ENCODE results near the gene VTI1B.
A peak's percentile ranks its signal among the peaks of the same experiment; 100 is the strongest.

VTI1B gene

DNA sequence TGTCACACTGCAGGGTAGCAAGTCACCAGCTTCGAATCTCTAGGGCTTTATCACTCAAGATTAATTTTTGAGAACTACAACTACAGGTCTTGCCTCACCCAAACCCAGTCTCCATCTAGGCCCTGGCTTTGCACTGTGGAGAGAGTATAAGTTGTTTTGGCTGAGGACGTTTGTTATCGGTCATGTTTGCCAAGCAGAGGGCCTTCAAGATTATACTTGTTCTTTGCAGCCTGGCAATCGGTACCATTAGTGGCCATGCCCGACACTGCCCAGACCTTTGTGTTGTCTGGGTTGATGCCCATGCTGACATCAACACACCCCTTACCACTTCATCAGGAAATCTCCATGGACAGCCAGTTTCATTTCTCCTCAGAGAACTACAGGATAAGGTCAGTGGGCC lies 29.0 kb downstream of the VTI1B start:
- TF ChIP-seq, protein P1, sequence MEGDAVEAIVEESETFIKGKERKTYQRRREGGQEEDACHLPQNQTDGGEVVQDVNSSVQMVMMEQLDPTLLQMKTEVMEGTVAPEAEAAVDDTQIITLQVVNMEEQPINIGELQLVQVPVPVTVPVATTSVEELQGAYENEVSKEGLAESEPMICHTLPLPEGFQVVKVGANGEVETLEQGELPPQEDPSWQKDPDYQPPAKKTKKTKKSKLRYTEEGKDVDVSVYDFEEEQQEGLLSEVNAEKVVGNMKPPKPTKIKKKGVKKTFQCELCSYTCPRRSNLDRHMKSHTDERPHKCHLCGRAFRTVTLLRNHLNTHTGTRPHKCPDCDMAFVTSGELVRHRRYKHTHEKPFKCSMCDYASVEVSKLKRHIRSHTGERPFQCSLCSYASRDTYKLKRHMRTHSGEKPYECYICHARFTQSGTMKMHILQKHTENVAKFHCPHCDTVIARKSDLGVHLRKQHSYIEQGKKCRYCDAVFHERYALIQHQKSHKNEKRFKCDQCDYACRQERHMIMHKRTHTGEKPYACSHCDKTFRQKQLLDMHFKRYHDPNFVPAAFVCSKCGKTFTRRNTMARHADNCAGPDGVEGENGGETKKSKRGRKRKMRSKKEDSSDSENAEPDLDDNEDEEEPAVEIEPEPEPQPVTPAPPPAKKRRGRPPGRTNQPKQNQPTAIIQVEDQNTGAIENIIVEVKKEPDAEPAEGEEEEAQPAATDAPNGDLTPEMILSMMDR (IDR thresholded peaks at IDR 0.05), result no peak
- Histone ChIP-seq H3K4me1 (peaks cover 62% of the 10 kb centered on the region), H3K36me3 (ENCODE audit: control insufficient read depth, insufficient read depth, low read length) (no peaks in the 10 kb centered on the region), H3K27me3 (ENCODE audit: control insufficient read depth, insufficient read depth, low read length) (no peaks in the 10 kb centered on the region), H3K4me3 (ENCODE audit: low read depth, low read length) (peak overlapping the region; percentile 36), H2AFZ (peak overlapping the region; percentile 13), H3K79me2 (no peaks in the 10 kb centered on the region), H3K27ac (peak overlapping the region; percentile 99), H3K9ac (no peak overlapping the region), H3K9me3 (ENCODE audit: control insufficient read depth, low read length) (no peaks in the 10 kb centered on the region), H3K4me2 (ENCODE audit: low read length) (peak overlapping the region; percentile 46)

DNA sequence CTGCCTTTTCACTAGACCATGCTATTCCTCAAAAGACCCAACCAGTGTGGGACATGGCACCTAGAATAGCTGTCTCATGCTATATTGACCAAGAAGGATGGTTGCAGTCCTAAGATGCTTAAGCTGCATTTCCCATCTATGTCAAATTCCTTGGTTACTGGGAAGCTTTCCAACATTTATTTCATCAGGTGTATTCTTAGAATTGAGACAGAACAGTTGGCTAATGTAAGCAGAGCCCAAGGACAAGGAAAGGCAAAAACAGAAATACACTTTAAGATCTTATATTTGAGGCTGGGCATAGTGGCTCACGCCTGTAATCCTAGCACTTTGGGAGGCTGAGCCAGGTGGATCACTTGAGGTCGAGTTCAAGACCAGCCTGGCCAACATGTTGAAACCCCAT lies 30.0 kb downstream of the VTI1B start:
- peak overlapping the region; percentile 46 for H3K4me2 ChIP-seq (ENCODE audit: low read length)
- TF ChIP-seq, protein P1 (IDR thresholded peaks at IDR 0.05), result no peak
- H3K79me2 ChIP-seq, result peaks cover 2% of the 10 kb centered on the region
- H3K9ac ChIP-seq, result no peak overlapping the region
- no peak overlapping the region for H2AFZ ChIP-seq
- no peaks in the 10 kb centered on the region for H3K36me3 ChIP-seq (ENCODE audit: control insufficient read depth, insufficient read depth, low read length)
- H3K4me3 ChIP-seq (ENCODE audit: low read depth, low read length), result no peak overlapping the region
- peaks cover 60% of the 10 kb centered on the region for H3K4me1 ChIP-seq
- no peaks in the 10 kb centered on the region for H3K9me3 ChIP-seq (ENCODE audit: control insufficient read depth, low read length)
- peak overlapping the region; percentile 99 for H3K27ac ChIP-seq
- H3K27me3 ChIP-seq (ENCODE audit: control insufficient read depth, insufficient read depth, low read length), result no peaks in the 10 kb centered on the region

DNA sequence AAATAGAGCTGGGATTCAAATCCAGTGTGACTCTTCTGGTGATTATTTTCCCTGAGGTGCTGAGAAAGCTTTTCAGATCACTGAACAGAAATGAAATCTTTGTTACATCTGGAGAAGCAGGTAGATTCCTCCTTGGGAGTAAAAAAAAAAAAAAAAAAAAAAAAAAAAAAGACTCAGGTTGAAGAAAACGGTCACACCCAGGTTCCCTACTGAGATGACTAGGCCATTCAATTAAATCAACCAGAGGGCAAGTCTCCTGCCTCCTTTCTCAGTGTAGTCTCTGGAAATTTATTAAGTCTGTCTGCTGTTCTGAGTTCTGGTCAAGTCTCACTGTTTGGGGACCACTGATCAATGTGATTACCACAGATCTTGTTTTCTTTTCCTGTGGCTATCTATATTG lies 30.7 kb downstream of the VTI1B start:
- TF ChIP-seq, protein P1 (IDR thresholded peaks at IDR 0.05), result no peak
- no peaks in the 10 kb centered on the region for H3K9me3 ChIP-seq (ENCODE audit: control insufficient read depth, low read length)
- H3K4me3 ChIP-seq (ENCODE audit: low read depth, low read length), result no peak overlapping the region
- peak overlapping the region; percentile 16 for H3K4me2 ChIP-seq (ENCODE audit: low read length)
- no peaks in the 10 kb centered on the region for H3K27me3 ChIP-seq (ENCODE audit: control insufficient read depth, insufficient read depth, low read length)
- peaks cover 53% of the 10 kb centered on the region for H3K4me1 ChIP-seq
- no peak overlapping the region for H3K9ac ChIP-seq
- no peaks in the 10 kb centered on the region for H3K36me3 ChIP-seq (ENCODE audit: control insufficient read depth, insufficient read depth, low read length)
- peak overlapping the region; percentile 99 for H3K27ac ChIP-seq
- H3K79me2 ChIP-seq, result peaks cover 2% of the 10 kb centered on the region
- no peak overlapping the region for H2AFZ ChIP-seq

DNA sequence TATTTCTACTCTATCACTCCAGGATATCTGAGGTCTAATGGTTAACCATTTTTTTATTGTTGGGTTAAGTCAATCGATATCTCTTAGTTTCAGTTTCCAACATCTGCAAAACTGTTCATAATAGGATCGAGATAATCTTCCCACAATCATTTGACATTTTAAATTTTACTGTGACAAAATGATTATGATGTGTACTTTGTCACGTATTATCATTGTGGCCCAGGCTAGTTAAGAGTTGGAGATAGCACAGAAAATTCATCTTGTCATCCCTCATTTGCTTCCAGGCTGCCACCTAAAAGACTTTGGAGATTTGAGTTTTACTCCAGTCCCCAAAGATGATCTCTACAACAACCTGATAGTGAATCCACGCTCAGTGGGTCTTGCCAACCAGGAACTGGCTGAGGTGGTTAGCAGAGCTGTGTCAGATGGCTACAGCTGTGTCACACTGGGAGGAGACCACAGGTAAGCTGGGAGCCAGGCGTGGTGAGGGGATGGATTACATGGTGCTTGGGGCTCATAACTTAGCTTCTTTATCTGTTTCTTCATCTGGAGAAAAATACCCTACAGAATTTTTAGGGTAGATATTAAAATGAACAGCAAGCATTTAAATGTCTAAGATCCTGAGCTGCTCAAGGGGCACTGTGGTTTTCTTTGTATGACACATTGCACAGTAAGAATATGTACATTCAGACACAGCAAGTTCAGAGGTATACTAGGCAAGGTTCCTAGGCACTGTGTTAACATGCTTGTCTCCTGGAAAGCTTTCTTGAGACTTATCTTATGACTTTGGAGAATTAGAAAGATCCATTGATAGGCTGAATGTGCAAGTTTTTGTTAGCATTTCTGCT lies 32.3 kb downstream of the VTI1B start:
- Histone ChIP-seq H3K4me1 (peaks cover 37% of the 10 kb centered on the region), H3K4me3 (ENCODE audit: low read depth, low read length) (no peak overlapping the region), H3K27ac (peak overlapping the region; percentile 99), H3K9me3 (ENCODE audit: control insufficient read depth, low read length) (no peaks in the 10 kb centered on the region), H2AFZ (no peak overlapping the region), H3K27me3 (ENCODE audit: control insufficient read depth, insufficient read depth, low read length) (no peaks in the 10 kb centered on the region), H3K79me2 (peaks cover 2% of the 10 kb centered on the region), H3K4me2 (ENCODE audit: low read length) (no peak overlapping the region), H3K36me3 (ENCODE audit: control insufficient read depth, insufficient read depth, low read length) (no peaks in the 10 kb centered on the region), H3K9ac (no peak overlapping the region)
- TF ChIP-seq, protein P1 (IDR thresholded peaks at IDR 0.05), result no peak

DNA sequence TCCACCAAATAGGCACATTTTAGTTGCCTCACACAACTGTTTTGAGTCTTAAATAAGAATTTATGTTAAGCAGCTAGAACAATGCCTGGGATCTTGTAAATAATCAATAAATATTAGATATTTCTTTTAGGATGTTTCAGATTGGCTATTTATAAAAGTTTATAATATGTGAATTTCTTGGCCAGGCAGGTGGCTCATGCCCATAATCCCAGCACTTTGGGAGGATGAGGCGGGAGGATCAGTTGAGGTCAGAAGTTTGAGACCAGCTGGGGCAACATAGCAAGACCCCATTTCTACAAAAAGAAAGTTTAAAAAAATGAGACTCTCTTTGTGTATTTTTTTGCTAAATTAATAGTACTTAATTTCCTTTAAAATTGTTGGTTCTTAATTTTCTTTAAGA lies 33.0 kb downstream of the VTI1B start:
- H3K4me2 ChIP-seq (ENCODE audit: low read length), result no peak overlapping the region
- H3K9ac ChIP-seq, result no peak overlapping the region
- TF ChIP-seq, protein P1 (IDR thresholded peaks at IDR 0.05), result no peak
- no peak overlapping the region for H2AFZ ChIP-seq
- H3K4me1 ChIP-seq, result peaks cover 36% of the 10 kb centered on the region
- no peak overlapping the region for H3K4me3 ChIP-seq (ENCODE audit: low read depth, low read length)
- no peaks in the 10 kb centered on the region for H3K27me3 ChIP-seq (ENCODE audit: control insufficient read depth, insufficient read depth, low read length)
- H3K9me3 ChIP-seq (ENCODE audit: control insufficient read depth, low read length), result no peaks in the 10 kb centered on the region
- H3K79me2 ChIP-seq, result peaks cover 2% of the 10 kb centered on the region
- no peaks in the 10 kb centered on the region for H3K36me3 ChIP-seq (ENCODE audit: control insufficient read depth, insufficient read depth, low read length)
- H3K27ac ChIP-seq, result peak overlapping the region; percentile 99

Measured in parathyroid adenoma (tissue), 2 donors.